Peyer's patch (tissue), 4 donors: ENCODE data around the gene PASD1.

Experiments
- POLR2A ChIP-seq, 2 donors: fragments of 450-650 bp; IDR thresholded peaks; one replicate each; pipeline ENCODE4 v1.5.1; 2017; ENCODE audit warnings: antibody characterized with exemption in 2 of 2, mild to moderate bottlenecking in 2 of 2, moderate library complexity in 2 of 2
- TF ChIP-seq, protein P1 (sequence below), 6 experiments: fragments of 450-650 bp in 4 of 6; fragments of 200-600 bp in 2 of 6; sonication (generic) in 1 of 6; IDR thresholded peaks; one replicate each; pipeline ENCODE4 v1.5.1; 2017 to 2019; ENCODE audit warnings: antibody characterized with exemption in 6 of 6, mild to moderate bottlenecking in 3 of 6, moderate library complexity in 1 of 6

DNA sequence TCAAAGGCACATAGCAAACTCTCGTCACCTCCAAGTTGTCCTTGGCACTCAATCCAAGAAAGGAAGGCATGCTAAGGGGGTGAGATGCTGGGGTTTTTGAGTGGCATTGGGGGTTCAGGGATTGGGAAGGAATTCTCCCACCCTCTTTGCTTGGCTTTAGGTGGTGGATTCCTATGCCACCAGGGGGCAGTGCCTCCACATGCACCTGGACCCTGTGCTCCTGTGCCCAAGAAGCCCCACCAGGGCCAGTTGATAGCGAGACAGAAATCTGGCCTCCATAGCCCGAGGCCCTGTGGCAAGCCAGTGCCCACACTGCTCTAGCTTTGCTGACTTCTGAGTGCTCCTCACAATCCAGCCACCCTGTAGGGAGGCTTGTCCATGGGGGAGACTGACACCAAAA lies 150.4 kb downstream of the PASD1 start:
- TF ChIP-seq, protein P1, sequence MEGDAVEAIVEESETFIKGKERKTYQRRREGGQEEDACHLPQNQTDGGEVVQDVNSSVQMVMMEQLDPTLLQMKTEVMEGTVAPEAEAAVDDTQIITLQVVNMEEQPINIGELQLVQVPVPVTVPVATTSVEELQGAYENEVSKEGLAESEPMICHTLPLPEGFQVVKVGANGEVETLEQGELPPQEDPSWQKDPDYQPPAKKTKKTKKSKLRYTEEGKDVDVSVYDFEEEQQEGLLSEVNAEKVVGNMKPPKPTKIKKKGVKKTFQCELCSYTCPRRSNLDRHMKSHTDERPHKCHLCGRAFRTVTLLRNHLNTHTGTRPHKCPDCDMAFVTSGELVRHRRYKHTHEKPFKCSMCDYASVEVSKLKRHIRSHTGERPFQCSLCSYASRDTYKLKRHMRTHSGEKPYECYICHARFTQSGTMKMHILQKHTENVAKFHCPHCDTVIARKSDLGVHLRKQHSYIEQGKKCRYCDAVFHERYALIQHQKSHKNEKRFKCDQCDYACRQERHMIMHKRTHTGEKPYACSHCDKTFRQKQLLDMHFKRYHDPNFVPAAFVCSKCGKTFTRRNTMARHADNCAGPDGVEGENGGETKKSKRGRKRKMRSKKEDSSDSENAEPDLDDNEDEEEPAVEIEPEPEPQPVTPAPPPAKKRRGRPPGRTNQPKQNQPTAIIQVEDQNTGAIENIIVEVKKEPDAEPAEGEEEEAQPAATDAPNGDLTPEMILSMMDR (IDR thresholded peaks at IDR 0.05), result peak in 3 of 6 experiments; percentile 10 to 21 (median 21)
- no peak for TF ChIP-seq POLR2A (IDR thresholded peaks at IDR 0.05)
